ENCODE data around the gene PTPRA.

Gene PTPRA

GRCh38 chr20:2859330-2860121 lies 13.8 kb upstream of the PTPRA start:
- FAIRE-seq, result no peak

- no peak for FAIRE-seq
Measured at GRCh38 chr20:2864626-2865025, 8.7 kb upstream of the PTPRA start.

- no peak for FAIRE-seq
Measured at GRCh38 chr20:2865101-2865500, 8.2 kb upstream of the PTPRA start.

GRCh38 chr20:2865630-2866029 lies 7.7 kb upstream of the PTPRA start:
- FAIRE-seq, result no peak

- FAIRE-seq, result no peak
Measured at GRCh38 chr20:2866236-2866635, 7.0 kb upstream of the PTPRA start.

GRCh38 chr20:2867081-2867864 lies 6.0 kb upstream of the PTPRA start:
- no peak for FAIRE-seq

GRCh38 chr20:2869381-2869780 lies 3.9 kb upstream of the PTPRA start:
- FAIRE-seq, result no peak

GRCh38 chr20:2871111-2871465 lies 2.2 kb upstream of the PTPRA start:
- FAIRE-seq, result no peak

- no peak for FAIRE-seq
Measured at GRCh38 chr20:2871661-2872458, 1.4 kb upstream of the PTPRA start.

GRCh38 chr20:2872459-2873009 lies 747 bp upstream of the PTPRA start:
- no peak for FAIRE-seq

- FAIRE-seq, result no peak
Measured at GRCh38 chr20:2873747-2874041, 413 bp downstream of the PTPRA start.

GRCh38 chr20:2874456-2874855 lies 1.2 kb downstream of the PTPRA start:
- no peak for FAIRE-seq

- no peak for FAIRE-seq
Measured at GRCh38 chr20:2875690-2876203, 2.5 kb downstream of the PTPRA start.

GRCh38 chr20:2878515-2878914 lies 5.2 kb downstream of the PTPRA start:
- no peak for FAIRE-seq

GRCh38 chr20:2879146-2879545 lies 5.9 kb downstream of the PTPRA start:
- FAIRE-seq, result no peak

GRCh38 chr20:2880650-2881049 lies 7.4 kb downstream of the PTPRA start:
- FAIRE-seq, result no peak

GRCh38 chr20:2883726-2884637 lies 10.7 kb downstream of the PTPRA start:
- no peak for FAIRE-seq

- no peak for FAIRE-seq
Measured at GRCh38 chr20:2887715-2888114, 14.4 kb downstream of the PTPRA start.

GRCh38 chr20:2888224-2888955 lies 15.1 kb downstream of the PTPRA start:
- FAIRE-seq, result no peak

GRCh38 chr20:2889209-2889608 lies 15.9 kb downstream of the PTPRA start:
- no peak for FAIRE-seq

GRCh38 chr20:2889797-2890196 lies 16.5 kb downstream of the PTPRA start:
- no peak for FAIRE-seq

Data from islet of Langerhans (tissue), 1 donor.